HCT116 (cell line): ENCODE results near the gene FLVCR1. TPM values are rescaled to one million over a fixed set of nuclear protein-coding genes. Genes with fewer than 3 reads are reported as not detected.

ENCODE experiments used
- ATAC-seq: fragments of 200-7000 bp; cut with Tn5 transposase; 2 replicates; pipeline ENCODE4 v1.9.1; 2020; ENCODE audit warnings: mild to moderate bottlenecking, moderate library complexity
- BruUV-seq: library from RNA; stranded (reverse); fragments of 400-500 nt; replicated peaks from 2 replicates; lab custom pipeline; 2021; lab: Mats Ljungman, UMichigan
- CTCF ChIA-PET: fragments of 300-600 bp; sonication (Branson Sonifier 250); formaldehyde crosslinking; loops from one replicate; lab custom pipeline; 2021; ENCODE audit warnings: antibody characterized with exemption; lab: Charles Lee
- POLR2A ChIA-PET: fragments of 300-600, 350-600 bp; sonication (Branson Sonifier 250); formaldehyde crosslinking; loops from one replicate; lab custom pipeline; 2021; ENCODE audit warnings: antibody characterized with exemption; lab: Charles Lee
- RAD21 ChIA-PET, 2 experiments: fragments of 300-600 bp; sonication (Branson Sonifier 250); formaldehyde crosslinking; loops; one replicate each; lab custom pipeline; 2023; ENCODE audit warnings: low total read pairs in 2 of 2; ENCODE audit not compliant: uncharacterized antibody in 2 of 2, unreplicated experiment in 2 of 2, low non-redundant PET in 1 of 2; lab: Charles Lee
- DNase-seq: peaks from one replicate; pipeline ENCODE4 v3.0.0-alpha.2; 2010; ENCODE audit warnings: low read depth, low spot score
- H2AFZ ChIP-seq: fragments of 200-600 bp; shearing (Covaris generic), sonication (generic); 2 replicates; pipeline ENCODE4 v1.6.1; 2017; ENCODE audit warnings: low read depth, mixed run types, mixed read lengths, antibody characterized with exemption, low read length; ENCODE audit not compliant: poor library complexity, severe bottlenecking
- H3K27ac ChIP-seq: 2 replicates; pipeline ENCODE4 v1.5.1; 2012; ENCODE audit warnings: low read depth, low read length
- H3K27me3 ChIP-seq: fragments of 200-600 bp; sonication (generic); 2 replicates; pipeline ENCODE4 v1.6.1; 2016; ENCODE audit warnings: mixed run types, low read length, mixed read lengths; ENCODE audit not compliant: insufficient read depth
- H3K36me3 ChIP-seq, 2 experiments: fragments of 200-500 bp in 1 of 2; fragments of 200-600 bp in 1 of 2; sonication (Bioruptor generic) in 1 of 2; sonication (generic) in 1 of 2; 2 replicates each; pipeline versions ENCODE4 v1.5.1 to v1.6.1; 2014 to 2016; ENCODE audit warnings: low read length in 2 of 2, inconsistent platforms in 1 of 2, mixed read lengths in 1 of 2, mixed run types in 1 of 2; ENCODE audit not compliant: insufficient read depth in 2 of 2, control insufficient read depth in 1 of 2
- H3K4me1 ChIP-seq, 2 experiments: fragments of 200-600 bp in 1 of 2; sonication (generic) in 1 of 2; 2 replicates each; pipeline versions ENCODE4 v1.5.1 to v1.6.1; 2012 to 2017; ENCODE audit warnings: low read length in 2 of 2, inconsistent platforms in 1 of 2, mild to moderate bottlenecking in 1 of 2, mixed read lengths in 1 of 2, mixed run types in 1 of 2, moderate library complexity in 1 of 2; ENCODE audit not compliant: insufficient read depth in 2 of 2, control insufficient read depth in 1 of 2
- H3K4me2 ChIP-seq: fragments of 200-600 bp; sonication (generic); 2 replicates; pipeline ENCODE4 v1.6.1; 2017; ENCODE audit warnings: mixed run types, low read length, mixed read lengths
- H3K4me3 ChIP-seq, 2 experiments: fragments of 200-600 bp in 1 of 2; sonication (generic) in 1 of 2; replicated peaks in 1 of 2; 2 replicates each; pipeline ENCODE4 v1.5.1; 2011 to 2016; ENCODE audit warnings: low read length in 2 of 2, control low read depth in 1 of 2, low read depth in 1 of 2, mild to moderate bottlenecking in 1 of 2, mixed read lengths in 1 of 2, mixed run types in 1 of 2
- H3K79me2 ChIP-seq: fragments of 200-600 bp; sonication (generic); 2 replicates; pipeline ENCODE4 v1.6.1; 2017; ENCODE audit warnings: mild to moderate bottlenecking, mixed run types, low read length, moderate library complexity, mixed read lengths; ENCODE audit not compliant: insufficient read depth
- H3K9ac ChIP-seq: fragments of 200-600 bp; sonication (generic); 2 replicates; pipeline ENCODE4 v1.6.1; 2016; ENCODE audit warnings: low read length, mixed read lengths
- H3K9me2 ChIP-seq: fragments of 200-600 bp; sonication (generic), shearing (Covaris generic); 2 replicates; pipeline ENCODE4 v1.6.1; 2017; ENCODE audit warnings: mixed run types, mild to moderate bottlenecking, moderate library complexity; ENCODE audit not compliant: insufficient read depth
- H3K9me3 ChIP-seq, 2 experiments: fragments of 200-500 bp in 1 of 2; fragments of 200-600 bp in 1 of 2; sonication (Bioruptor generic) in 1 of 2; sonication (generic) in 1 of 2; 2 replicates each; pipeline ENCODE4 v1.6.1; 2014 to 2017; ENCODE audit warnings: low read length in 2 of 2, mixed read lengths in 2 of 2, inconsistent platforms in 1 of 2, low read depth in 1 of 2, mild to moderate bottlenecking in 1 of 2, mixed run types in 1 of 2, moderate library complexity in 1 of 2; ENCODE audit not compliant: control insufficient read depth in 1 of 2, insufficient read depth in 1 of 2
- H4K20me1 ChIP-seq: fragments of 200-600 bp; sonication (generic), shearing (Covaris generic); 2 replicates; pipeline ENCODE4 v1.6.1; 2017; ENCODE audit warnings: mixed run types, mild to moderate bottlenecking, moderate library complexity; ENCODE audit not compliant: insufficient read depth
- EZH2phosphoT487 ChIP-seq: fragments of 200-600 bp; IDR thresholded peaks from 2 replicates; pipeline ENCODE4 v1.6.1; 2018; ENCODE audit warnings: antibody characterized with exemption, borderline replicate concordance
- FOSL1 ChIP-seq: IDR thresholded peaks from 2 replicates; pipeline ENCODE4 v1.6.1; 2012; ENCODE audit warnings: low read depth
- POLR2A ChIP-seq: IDR thresholded peaks from 2 replicates; pipeline ENCODE4 v1.7.0; 2011; ENCODE audit warnings: borderline replicate concordance; ENCODE audit not compliant: insufficient read depth, insufficient read length; ENCODE audit errors: extremely low read depth
- SIN3A ChIP-seq: IDR thresholded peaks from 2 replicates; pipeline ENCODE4 v1.6.1; 2012; ENCODE audit warnings: low read depth
- SP1 ChIP-seq: IDR thresholded peaks from 2 replicates; pipeline ENCODE4 v1.6.1; 2012; ENCODE audit warnings: low read depth
- SRF ChIP-seq: IDR thresholded peaks from 2 replicates; pipeline ENCODE4 v1.6.1; 2012; ENCODE audit warnings: low read depth
- TCF7L2 ChIP-seq: IDR thresholded peaks from 2 replicates; pipeline ENCODE4 v1.7.0; 2011; ENCODE audit warnings: borderline replicate concordance, inconsistent platforms; ENCODE audit not compliant: insufficient read depth, insufficient read length; ENCODE audit errors: extremely low read depth
- YY1 ChIP-seq: IDR thresholded peaks from 2 replicates; pipeline ENCODE4 v1.6.1; 2011; ENCODE audit warnings: low read length, low read depth, moderate library complexity, mild to moderate bottlenecking; ENCODE audit not compliant: insufficient replicate concordance; ENCODE audit errors: extremely low read depth
- intact Hi-C: fragments of 100-400 bp; cut with micrococcal nuclease; formaldehyde crosslinking; loops from 2 replicates; pipeline ENCODE4 v1.10.0; 2022
- total RNA-seq: library from RNA; stranded (reverse); gene quantifications from one replicate; pipeline ENCODE4 v1.2.1, GENCODE V29; 2021; ENCODE audit not compliant: unreplicated experiment
- TF ChIP-seq, protein P1 (sequence below): IDR thresholded peaks from 2 replicates; pipeline ENCODE4 v1.6.1; 2011; ENCODE audit warnings: mild to moderate bottlenecking, low read length, moderate library complexity; ENCODE audit not compliant: insufficient replicate concordance; ENCODE audit errors: extremely low read depth
- TF ChIP-seq, protein P2 (sequence below): IDR thresholded peaks from 2 replicates; pipeline ENCODE4 v1.6.1; 2012; ENCODE audit warnings: low read depth

FLVCR1 gene
- total RNA-seq, 1 experiment from 2014 or later: 19.0 TPM

- no peak for TF ChIP-seq POLR2A
Observed at GRCh38 chr1:212933815-212934471, 75.9 kb downstream of the FLVCR1 start (continued).

DNA sequence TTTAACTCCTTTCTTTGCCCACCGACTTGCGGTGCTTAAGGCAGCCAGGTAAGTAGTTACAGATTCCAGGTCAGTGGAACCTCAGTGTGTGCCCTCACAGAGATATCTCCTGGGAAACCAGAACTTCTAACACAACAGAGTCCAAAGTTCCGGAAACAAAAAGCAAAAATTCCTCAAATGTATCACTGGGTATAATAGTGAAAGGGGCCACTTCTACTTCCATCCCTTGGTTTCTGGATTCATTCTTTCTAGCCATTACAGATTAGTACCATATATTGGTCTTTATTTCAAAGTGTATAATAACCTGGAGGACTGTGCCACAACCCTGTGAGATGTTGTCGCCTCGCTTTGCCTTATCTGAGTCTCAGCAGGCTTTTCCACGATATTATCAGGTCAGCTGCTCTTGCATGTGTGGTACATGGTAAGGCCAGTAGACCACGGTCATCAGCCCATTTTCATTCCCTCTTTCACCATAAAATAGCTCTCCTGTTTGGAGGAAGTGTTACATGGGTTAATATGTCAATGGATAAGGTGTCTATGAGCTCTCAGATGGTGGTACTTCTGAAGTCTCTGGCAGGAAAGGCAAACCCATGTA is 77.4 kb downstream of the FLVCR1 start:
- ATAC-seq (no peak), DNase-seq (no peak)
- Histone ChIP-seq H3K9me2 (no peaks in the 10 kb centered on the region), H4K20me1 (no peaks in the 10 kb centered on the region), H3K27ac (no peak overlapping the region), H3K4me2 (no peak overlapping the region), H3K79me2 (no peaks in the 10 kb centered on the region), H3K27me3 (no peaks in the 10 kb centered on the region), H3K4me1 (peaks cover 0 to 4% of the 10 kb centered on the region in 2 experiments; a peak in 1 of 4 replicates), H3K4me3 (no peak overlapping the region), H3K9ac (no peak overlapping the region), H3K9me3 (no peaks in the 10 kb centered on the region), H2AFZ (no peak overlapping the region), H3K36me3 (no peaks in the 10 kb centered on the region)
- RAD21 ChIA-PET: no interaction called here
- no TSS peak for BruUV-seq
- POLR2A ChIA-PET: no interaction called here
- TF ChIP-seq EZH2phosphoT487: no peak
- TF ChIP-seq SP1: no peak
- CTCF ChIA-PET: no interaction called here
- intact Hi-C loops: no loop called here

GRCh38 chr1:212937034-212937433 is 79.0 kb downstream of the FLVCR1 start:
- intact Hi-C loops: no loop called here
- H3K27me3 ChIP-seq: no peaks in the 10 kb centered on the region
- H3K9me2 ChIP-seq: no peaks in the 10 kb centered on the region
- CTCF ChIA-PET: no interaction called here
- ATAC-seq: no peak
- no peak overlapping the region for H3K27ac ChIP-seq
- no peak overlapping the region for H2AFZ ChIP-seq
- POLR2A ChIA-PET: no interaction called here
- H3K4me1 ChIP-seq: no peaks in the 10 kb centered on the region
- H3K9me3 ChIP-seq: no peaks in the 10 kb centered on the region
- H4K20me1 ChIP-seq: no peaks in the 10 kb centered on the region
- no peak for DNase-seq
- no peaks in the 10 kb centered on the region for H3K36me3 ChIP-seq
- RAD21 ChIA-PET: no interaction called here
- no peaks in the 10 kb centered on the region for H3K79me2 ChIP-seq
- H3K4me3 ChIP-seq: no peak overlapping the region
- no peak overlapping the region for H3K9ac ChIP-seq
- no peak overlapping the region for H3K4me2 ChIP-seq
- BruUV-seq: no TSS peak
- TF ChIP-seq, protein P1, sequence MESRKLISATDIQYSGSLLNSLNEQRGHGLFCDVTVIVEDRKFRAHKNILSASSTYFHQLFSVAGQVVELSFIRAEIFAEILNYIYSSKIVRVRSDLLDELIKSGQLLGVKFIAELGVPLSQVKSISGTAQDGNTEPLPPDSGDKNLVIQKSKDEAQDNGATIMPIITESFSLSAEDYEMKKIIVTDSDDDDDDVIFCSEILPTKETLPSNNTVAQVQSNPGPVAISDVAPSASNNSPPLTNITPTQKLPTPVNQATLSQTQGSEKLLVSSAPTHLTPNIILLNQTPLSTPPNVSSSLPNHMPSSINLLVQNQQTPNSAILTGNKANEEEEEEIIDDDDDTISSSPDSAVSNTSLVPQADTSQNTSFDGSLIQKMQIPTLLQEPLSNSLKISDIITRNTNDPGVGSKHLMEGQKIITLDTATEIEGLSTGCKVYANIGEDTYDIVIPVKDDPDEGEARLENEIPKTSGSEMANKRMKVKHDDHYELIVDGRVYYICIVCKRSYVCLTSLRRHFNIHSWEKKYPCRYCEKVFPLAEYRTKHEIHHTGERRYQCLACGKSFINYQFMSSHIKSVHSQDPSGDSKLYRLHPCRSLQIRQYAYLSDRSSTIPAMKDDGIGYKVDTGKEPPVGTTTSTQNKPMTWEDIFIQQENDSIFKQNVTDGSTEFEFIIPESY: no peak
- TF ChIP-seq YY1: no peak
- TF ChIP-seq FOSL1: no peak
- TF ChIP-seq, protein P2, sequence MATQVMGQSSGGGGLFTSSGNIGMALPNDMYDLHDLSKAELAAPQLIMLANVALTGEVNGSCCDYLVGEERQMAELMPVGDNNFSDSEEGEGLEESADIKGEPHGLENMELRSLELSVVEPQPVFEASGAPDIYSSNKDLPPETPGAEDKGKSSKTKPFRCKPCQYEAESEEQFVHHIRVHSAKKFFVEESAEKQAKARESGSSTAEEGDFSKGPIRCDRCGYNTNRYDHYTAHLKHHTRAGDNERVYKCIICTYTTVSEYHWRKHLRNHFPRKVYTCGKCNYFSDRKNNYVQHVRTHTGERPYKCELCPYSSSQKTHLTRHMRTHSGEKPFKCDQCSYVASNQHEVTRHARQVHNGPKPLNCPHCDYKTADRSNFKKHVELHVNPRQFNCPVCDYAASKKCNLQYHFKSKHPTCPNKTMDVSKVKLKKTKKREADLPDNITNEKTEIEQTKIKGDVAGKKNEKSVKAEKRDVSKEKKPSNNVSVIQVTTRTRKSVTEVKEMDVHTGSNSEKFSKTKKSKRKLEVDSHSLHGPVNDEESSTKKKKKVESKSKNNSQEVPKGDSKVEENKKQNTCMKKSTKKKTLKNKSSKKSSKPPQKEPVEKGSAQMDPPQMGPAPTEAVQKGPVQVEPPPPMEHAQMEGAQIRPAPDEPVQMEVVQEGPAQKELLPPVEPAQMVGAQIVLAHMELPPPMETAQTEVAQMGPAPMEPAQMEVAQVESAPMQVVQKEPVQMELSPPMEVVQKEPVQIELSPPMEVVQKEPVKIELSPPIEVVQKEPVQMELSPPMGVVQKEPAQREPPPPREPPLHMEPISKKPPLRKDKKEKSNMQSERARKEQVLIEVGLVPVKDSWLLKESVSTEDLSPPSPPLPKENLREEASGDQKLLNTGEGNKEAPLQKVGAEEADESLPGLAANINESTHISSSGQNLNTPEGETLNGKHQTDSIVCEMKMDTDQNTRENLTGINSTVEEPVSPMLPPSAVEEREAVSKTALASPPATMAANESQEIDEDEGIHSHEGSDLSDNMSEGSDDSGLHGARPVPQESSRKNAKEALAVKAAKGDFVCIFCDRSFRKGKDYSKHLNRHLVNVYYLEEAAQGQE: no peak
- TF ChIP-seq SIN3A: no peak
- TF ChIP-seq POLR2A: no peak
- TF ChIP-seq SRF: no peak
- TF ChIP-seq TCF7L2: no peak
